HepG2 (cell line): ENCODE data around the gene ZBTB32. TPM values are rescaled to one million over a fixed set of nuclear protein-coding genes. Genes with fewer than 3 reads are reported as not detected.
A peak's percentile ranks its signal among the peaks of the same experiment; 100 is the strongest.

Experiments
- ATF2 ChIP-seq: sonication (generic); formaldehyde crosslinking; IDR thresholded peaks from 2 replicates; pipeline ENCODE4 v1.4.0; 2020; ENCODE audit warnings: missing genetic modification reagents
- BCLAF1 ChIP-seq: fragments of 450-650 bp; IDR thresholded peaks from 2 replicates; pipeline ENCODE4 v1.6.1; 2017; ENCODE audit warnings: mild to moderate bottlenecking
- DMAP1 ChIP-seq: IDR thresholded peaks from 2 replicates; pipeline ENCODE4 v1.6.1; 2016
- FOXO4 ChIP-seq: sonication (generic); formaldehyde crosslinking; conservative IDR thresholded peaks from 2 replicates; pipeline ENCODE4 v1.8.1; 2023; ENCODE audit warnings: missing genetic modification reagents
- HIC2 ChIP-seq: sonication (generic); formaldehyde crosslinking; IDR thresholded peaks from 2 replicates; pipeline ENCODE4 v1.9.0; 2022; ENCODE audit warnings: low read depth, missing genetic modification reagents
- NFKBIZ ChIP-seq: IDR thresholded peaks from 2 replicates; pipeline ENCODE4 v1.6.1; 2018; ENCODE audit warnings: missing genetic modification reagents, missing compliant biosample characterization
- NR3C1 ChIP-seq: sonication (generic); formaldehyde crosslinking; IDR thresholded peaks from 2 replicates; pipeline ENCODE4 v1.4.0; 2020; ENCODE audit warnings: missing genetic modification reagents
- PRDM15 ChIP-seq: sonication (generic); formaldehyde crosslinking; IDR thresholded peaks from 2 replicates; pipeline ENCODE4 v1.4.0; 2020; ENCODE audit warnings: missing genetic modification reagents
- STAG1 ChIP-seq: sonication (generic); formaldehyde crosslinking; IDR thresholded peaks from 2 replicates; pipeline ENCODE4 v1.4.0; 2020; ENCODE audit warnings: missing genetic modification reagents
- TGIF2 ChIP-seq: IDR thresholded peaks from 2 replicates; pipeline ENCODE4 v1.6.1; 2016; ENCODE audit warnings: control low read depth, missing compliant biosample characterization
- TRIM22 ChIP-seq: fragments of 450-650 bp; IDR thresholded peaks from 2 replicates; pipeline ENCODE4 v1.6.1; 2017
- ZKSCAN5 ChIP-seq: sonication (generic); formaldehyde crosslinking; IDR thresholded peaks from 2 replicates; pipeline ENCODE4 v1.5.1; 2020; ENCODE audit warnings: mild to moderate bottlenecking, missing genetic modification reagents
- ZMAT3 ChIP-seq: sonication (generic); formaldehyde crosslinking; conservative IDR thresholded peaks from 2 replicates; pipeline ENCODE4 v1.7.0; 2021; ENCODE audit warnings: missing genetic modification reagents
- ZNF121 ChIP-seq: sonication (generic); formaldehyde crosslinking; IDR thresholded peaks from 2 replicates; pipeline ENCODE4 v1.5.0; 2020; ENCODE audit warnings: mild to moderate bottlenecking, missing genetic modification reagents
- ZNF317 ChIP-seq: sonication (generic); formaldehyde crosslinking; IDR thresholded peaks from 2 replicates; pipeline ENCODE4 v1.5.0; 2020; ENCODE audit warnings: mild to moderate bottlenecking, missing genetic modification reagents
- ZNF446 ChIP-seq: sonication (generic); formaldehyde crosslinking; IDR thresholded peaks from 2 replicates; pipeline ENCODE4 v1.5.0; 2020; ENCODE audit warnings: mild to moderate bottlenecking, missing genetic modification reagents
- ZNF773 ChIP-seq: sonication (generic); formaldehyde crosslinking; IDR thresholded peaks from 2 replicates; pipeline ENCODE4 v1.4.0; 2020; ENCODE audit warnings: missing genetic modification reagents, borderline replicate concordance
- polyA plus RNA-seq, 8 experiments: library from polyadenylated mRNA; depleted of rRNA in 3 of 8; stranded (reverse) in 7 of 8; unstranded in 1 of 8; fragments of >200 nt; fragmentation: Illumina TruSeq in 4 of 8; extraction: Trizol in 4 of 8; gene quantifications; 2 replicates each; pipeline versions ENCODE4 v1.2.1 to v1.2.3, GENCODE V29; 2011 to 2016; ENCODE audit warnings: low read depth in 4 of 8, missing spikeins in 1 of 8, mixed read lengths in 1 of 8; ENCODE audit not compliant: insufficient read depth in 1 of 8
- total RNA-seq, 5 experiments: library from RNA; depleted of rRNA; stranded (reverse); fragments of >200 nt; fragmentation: Illumina TruSeq; extraction: Trizol; gene quantifications; 2 replicates each; pipeline ENCODE4 v1.2.3, GENCODE V29; 2016; ENCODE audit warnings: low read depth in 1 of 5

The ZBTB32 gene
- total and polyA plus RNA-seq, 2 of the 13 experiments (the other 11 are each of a cell fraction or from before 2014, with no cell fraction given): not detected

- TF ChIP-seq NFKBIZ (no peak), DMAP1 (CRISPR knock-in tag) (no peak), ATF2 (CRISPR knock-in tag) (no peak), BCLAF1 (no peak), ZNF773 (CRISPR knock-in tag) (no peak), STAG1 (CRISPR knock-in tag) (peak; percentile 26), ZMAT3 (CRISPR knock-in tag) (no peak), FOXO4 (no peak), ZNF317 (CRISPR knock-in tag) (0 out of 2 replicates have a peak, but pooled peaks have one; percentile 42), HIC2 (no peak), NR3C1 (CRISPR knock-in tag) (no peak), ZNF121 (CRISPR knock-in tag) (no peak), ZNF446 (CRISPR knock-in tag) (no peak), TGIF2 (CRISPR knock-in tag) (no peak), ZKSCAN5 (no peak), PRDM15 (0 out of 2 replicates have a peak, but pooled peaks have one; percentile 44), TRIM22 (no peak)
Observed at GRCh38 chr19:35744430-35745327, 40.3 kb downstream of the ZBTB32 start (continued).
